AG09319 (cell line): ENCODE data around the gene DEF6.

Experiments
- DNase-seq: peaks from one replicate; pipeline ENCODE4 v3.0.0-alpha.2; 2010; ENCODE audit warnings: low read depth; ENCODE audit errors: extremely low read depth
- CTCF ChIP-seq: IDR thresholded peaks from 2 replicates; pipeline ENCODE4 v1.5.1; 2011; ENCODE audit warnings: low read depth, mild to moderate bottlenecking, inconsistent platforms, low read length, moderate library complexity

Gene DEF6

DNA sequence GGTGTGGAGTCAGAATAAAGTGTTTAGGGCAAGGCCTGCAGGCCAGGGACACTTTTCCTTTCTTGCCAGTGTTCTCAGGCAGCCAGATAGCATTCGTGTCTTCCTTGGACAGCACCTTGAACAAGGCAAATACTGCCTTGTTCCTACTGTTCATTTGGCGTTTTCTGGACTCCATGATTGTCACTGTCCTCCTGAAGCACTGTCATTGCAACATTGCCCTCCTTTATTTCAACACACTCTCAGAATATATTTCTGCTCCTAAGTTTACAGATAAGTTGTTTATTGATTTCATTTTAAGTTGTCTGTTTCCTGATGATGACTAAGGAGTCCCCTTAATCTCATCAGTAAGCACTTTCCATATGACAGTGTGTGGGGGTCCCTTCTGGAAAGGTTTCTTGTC, 15.1 kb upstream of the DEF6 start:
- no peak for TF ChIP-seq CTCF
- no peak for DNase-seq

DNA sequence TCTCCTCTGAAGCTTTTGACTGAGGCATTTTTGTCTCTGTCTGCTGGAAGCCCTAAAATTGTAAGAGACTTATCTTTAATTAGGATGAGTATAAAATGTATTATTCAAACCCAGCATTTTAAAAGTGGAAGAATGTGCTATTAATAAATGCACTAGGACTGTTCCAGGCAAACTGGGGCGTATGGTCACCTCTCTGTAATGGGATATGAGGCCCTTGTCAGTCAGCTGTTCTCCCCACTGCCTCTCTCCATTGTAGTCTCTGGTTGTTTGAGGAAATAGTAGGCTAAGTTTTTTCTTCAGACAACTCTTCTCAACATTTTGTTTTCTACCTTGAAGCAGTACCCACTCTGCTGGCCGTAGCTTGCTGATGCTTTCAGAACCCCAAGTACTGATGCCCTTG, 14.3 kb upstream of the DEF6 start:
- TF ChIP-seq CTCF: no peak

DNA sequence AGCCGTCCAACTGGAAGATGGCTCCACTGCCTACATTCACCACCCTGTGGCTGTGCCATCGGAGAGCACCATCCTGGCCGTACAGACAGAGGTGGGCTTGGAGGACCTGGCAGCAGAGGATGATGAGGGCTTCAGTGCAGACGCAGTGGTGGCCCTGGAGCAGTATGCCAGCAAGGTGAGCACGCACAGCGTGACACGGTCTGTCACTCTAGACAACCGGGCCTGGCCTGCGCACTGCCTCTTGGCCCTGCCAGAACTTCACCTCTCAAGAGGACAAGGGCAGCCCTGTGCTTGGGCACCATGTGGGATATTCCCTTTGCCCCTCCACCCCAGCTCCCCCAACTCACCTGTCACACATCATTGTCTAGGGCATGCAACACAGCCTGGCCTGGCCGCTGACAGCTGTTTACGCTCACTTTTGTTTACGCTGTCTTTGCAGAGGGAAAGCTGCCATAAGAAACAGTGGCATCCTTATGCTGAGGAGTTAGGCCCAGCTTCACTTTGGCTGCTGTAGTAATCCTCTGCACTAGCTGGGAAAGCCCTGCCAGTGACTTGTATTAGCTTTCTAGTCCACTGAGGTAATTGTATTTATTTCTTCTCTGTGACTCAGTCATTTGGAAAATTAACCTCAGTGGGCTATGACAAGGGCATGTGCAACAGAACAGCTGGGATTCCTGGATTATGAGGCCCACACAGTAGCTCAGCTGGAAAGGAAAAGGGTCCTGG, 9.8 kb upstream of the DEF6 start:
- no peak for DNase-seq

More for the DNA sequence above, 14.3 kb upstream of the DEF6 start:
- DNase-seq: no peak

GRCh38 chr6:35288834-35289233, 8.8 kb upstream of the DEF6 start:
- no peak for DNase-seq
- no peak for TF ChIP-seq CTCF

More for the DNA sequence above, 9.8 kb upstream of the DEF6 start:
- TF ChIP-seq CTCF: no peak

DNA sequence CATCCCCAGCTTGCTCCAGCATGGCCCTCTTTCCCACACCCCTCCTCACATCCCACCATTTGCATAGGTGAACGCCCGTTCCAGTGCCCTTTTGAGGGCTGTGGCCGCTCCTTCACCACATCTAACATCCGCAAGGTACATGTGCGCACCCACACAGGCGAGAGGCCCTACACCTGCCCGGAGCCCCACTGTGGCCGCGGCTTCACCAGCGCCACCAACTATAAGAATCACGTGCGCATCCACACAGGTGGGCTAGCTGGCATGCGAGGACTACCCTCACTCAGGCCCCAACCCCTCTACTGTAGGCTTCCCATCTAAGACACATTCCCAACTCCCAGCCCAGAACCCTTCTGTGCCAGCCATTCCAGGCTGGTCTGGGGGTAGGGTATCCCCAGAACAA, 6.1 kb upstream of the DEF6 start:
- TF ChIP-seq CTCF: no peak
- no peak for DNase-seq

DNA sequence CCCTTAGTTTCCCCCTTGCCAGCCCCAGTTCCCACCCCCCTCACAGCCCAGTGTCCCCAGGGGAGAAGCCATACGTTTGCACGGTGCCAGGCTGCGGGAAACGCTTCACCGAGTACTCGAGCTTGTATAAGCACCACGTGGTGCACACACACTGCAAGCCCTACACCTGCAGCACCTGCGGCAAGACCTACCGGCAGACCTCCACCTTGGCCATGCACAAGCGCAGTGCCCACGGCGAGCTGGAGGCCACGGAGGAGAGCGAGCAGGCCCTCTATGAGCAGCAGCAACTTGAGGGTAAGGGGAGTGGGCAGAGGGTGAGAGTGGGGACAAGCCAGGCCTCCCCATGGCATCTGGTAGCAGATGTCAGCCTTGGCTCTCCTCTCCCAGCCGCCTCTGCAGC, 5.1 kb upstream of the DEF6 start:
- no peak for TF ChIP-seq CTCF
- DNase-seq: no peak

GRCh38 chr6:35293681-35294080, 3.9 kb upstream of the DEF6 start:
- no peak for TF ChIP-seq CTCF
- no peak for DNase-seq
